ENCODE measurements around the gene UIMC1.
"Not testable (repeated sequence)": the region's sequence is repeated elsewhere in the genome, so short reads cannot be mapped to it uniquely, and the experiment has no call there.

UIMC1 gene

DNA sequence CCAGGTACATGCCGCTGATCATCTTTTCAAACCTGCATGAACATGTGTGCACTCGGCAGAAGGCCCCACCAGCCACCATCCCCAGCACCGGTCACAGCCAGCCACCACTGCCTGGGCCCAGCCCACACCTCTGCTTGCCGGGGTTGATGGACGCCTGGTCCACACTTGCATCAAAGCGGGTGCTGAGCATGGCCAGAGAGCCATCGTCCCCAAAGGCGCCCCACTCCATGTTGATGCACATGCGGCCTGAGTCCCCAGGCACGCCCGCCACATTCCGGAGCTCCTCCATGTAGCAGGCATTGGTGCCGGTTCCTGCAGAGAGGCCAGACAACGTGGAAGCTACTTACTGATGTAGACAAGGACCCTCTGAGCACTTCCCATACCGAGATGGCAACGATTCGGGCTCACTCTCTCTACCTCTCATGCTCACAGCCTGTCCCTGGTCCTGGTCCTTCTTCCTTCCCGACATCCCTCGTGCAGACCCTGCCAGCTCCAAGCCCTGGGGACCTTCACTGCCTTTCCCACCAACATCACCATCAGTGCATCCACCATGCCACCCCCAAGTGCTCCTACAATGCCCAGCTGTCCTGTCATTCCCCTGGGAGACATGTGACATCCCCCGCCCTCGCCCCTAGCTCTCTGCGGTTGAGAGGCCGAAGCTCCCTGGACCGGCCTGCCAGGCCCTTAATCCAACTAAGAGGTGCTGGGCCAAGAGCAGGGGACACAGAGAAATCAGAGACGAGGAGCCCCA lies 124.6 kb downstream of the UIMC1 start:
- no peak for DNase-seq

DNA sequence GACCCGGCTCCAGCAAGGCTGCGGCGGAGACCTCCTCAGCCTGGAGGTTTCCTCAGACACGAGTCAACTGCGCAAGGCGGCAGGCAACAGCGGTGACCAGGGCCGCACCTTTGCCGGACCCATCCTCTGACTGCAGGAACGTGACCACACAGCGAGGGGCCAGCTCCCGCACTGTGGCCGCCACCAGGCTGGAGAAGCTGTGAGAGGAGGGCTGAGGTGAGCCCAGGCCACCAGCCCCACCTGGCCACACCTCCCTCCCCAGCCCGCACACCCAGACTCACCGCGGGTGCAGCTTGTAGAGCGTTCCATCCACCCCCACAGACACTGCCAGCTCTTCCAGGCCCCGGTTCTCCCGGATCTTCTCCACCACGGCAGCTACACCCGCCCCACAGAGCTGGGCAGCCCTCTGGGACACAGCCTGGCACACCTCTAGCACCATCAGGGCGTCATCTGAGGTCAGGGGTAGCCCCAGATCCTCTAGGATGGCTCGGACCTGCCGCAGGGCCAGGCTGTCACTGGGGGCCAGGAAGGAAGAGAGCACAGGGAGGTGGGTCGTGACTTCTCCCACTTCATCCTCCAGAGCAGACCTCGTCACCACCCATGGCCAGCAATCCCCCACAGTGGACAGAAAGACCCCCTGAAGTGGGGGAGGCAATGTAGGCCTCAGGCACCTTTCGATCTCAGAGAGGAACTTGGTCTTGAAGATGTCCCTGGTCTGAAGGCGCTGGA lies 125.4 kb downstream of the UIMC1 start:
- DNase-seq = no peak

DNA sequence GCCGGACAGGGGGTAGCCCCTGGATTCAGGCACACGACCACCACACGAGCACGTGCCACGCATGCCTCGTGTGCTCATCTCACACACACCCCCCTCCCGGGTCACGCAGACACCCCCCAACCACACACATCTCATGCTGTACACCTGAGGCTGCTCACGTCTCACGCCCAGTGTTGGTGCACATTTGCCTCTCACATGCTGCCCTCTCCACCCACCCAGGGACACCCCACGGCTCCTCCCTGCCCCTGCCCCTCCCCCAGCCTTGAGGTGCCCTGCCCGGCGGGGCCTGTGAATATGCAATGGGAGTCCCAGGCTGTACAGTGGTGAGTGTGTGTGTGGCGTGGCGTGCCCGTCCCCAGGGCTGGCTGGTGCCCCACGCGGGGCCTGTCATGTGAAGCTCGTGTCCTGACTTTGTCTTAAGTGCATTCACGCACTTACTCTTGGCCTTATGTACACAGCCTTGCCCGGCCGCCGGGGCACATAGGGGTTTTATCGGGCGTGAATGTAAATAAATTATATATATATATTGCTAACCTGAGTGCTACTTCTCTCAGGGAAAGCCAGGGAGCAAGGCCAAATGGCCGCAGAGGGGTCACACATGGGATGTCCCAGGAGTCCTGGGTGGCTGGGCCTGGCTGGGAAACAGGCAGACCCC lies 126.1 kb downstream of the UIMC1 start:
- no peak for DNase-seq

DNA sequence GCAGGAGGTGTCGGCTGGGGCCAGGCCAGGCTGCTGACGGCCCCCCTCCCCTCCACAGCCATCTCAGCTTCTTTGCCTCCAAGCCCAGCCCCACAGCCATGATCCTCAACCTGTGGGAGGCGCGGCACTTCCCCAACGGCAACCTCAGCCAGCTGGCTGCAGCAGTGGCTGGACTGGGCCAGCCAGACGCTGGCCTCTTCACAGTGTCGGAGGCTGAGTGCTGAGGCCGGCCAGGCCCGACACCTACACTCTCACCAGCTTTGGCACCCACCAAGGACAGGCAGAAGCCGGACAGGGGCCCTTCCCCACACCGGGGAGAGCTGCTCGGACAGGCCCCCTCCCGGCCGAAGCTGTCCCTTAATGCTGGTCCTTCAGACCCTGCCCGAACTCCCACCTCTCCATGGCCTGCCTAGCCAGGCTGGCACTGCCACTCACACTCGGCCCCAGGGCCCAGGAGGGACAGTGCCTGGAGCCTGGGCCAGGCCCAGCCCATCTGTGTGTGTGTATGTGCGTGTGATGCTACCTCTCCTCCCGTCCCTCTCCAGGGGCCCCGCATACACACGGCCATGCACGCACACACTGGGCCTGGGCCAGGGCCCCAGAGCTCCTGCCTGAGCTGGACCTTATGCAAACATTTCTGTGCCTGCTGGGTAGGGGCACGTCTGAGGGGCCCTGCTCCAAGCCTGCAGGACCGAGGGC lies 126.8 kb downstream of the UIMC1 start:
- DNase-seq = no peak

DNA sequence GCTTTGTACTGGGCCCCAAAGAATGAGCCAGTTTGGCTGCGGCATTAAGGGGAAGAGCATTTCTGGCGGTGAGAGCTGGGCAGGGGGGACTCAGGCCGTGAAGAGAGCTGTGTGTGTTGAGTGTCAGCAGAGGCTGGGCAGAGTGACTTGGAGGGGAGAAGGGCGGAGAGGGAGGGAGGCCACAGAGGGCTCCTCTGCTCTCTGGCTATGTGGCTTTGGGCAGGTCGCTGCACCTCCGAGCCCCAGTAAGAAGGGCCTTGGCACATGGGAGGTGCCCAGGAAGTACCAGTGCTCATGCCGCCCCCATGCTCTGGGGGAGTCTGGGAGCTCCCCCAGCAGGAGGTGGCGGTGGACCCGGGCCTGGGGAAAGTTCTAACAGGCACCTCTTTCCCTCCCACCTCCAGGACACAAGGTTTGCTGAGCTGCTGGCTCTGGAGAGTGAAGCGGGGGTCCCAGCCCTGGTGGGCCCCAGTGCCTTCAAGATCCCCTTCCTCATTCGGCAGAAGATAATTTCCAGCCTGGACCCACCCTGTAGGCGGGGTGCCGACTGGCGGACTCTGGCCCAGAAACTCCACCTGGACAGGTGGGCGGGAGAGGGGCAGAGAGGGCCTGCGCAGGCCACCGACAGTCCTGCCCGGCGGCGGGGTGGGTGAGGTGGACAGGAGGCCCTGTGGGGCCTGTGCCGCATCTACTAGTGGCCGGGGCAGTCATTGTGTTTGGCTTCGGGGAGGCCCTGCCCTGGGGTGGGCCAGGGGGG lies 127.5 kb downstream of the UIMC1 start:
- no peak for DNase-seq

DNA sequence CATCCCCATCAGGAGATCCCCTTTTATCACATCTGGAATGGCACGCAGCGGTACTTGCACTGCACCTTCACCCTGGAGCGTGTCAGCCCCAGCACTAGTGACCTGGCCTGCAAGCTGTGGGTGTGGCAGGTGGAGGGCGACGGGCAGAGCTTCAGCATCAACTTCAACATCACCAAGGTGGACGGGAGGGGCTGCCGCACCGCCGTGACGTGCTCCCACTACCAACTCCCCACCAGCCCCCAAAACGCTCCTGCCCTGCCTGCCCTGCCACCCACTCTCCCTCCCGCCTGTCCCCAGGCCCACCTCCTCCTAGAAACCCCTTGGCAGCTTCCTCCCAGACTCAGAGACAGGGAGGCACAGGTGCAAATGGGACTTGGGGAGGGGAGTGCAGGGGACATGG lies 128.1 kb downstream of the UIMC1 start:
- DNase-seq = no peak

DNA sequence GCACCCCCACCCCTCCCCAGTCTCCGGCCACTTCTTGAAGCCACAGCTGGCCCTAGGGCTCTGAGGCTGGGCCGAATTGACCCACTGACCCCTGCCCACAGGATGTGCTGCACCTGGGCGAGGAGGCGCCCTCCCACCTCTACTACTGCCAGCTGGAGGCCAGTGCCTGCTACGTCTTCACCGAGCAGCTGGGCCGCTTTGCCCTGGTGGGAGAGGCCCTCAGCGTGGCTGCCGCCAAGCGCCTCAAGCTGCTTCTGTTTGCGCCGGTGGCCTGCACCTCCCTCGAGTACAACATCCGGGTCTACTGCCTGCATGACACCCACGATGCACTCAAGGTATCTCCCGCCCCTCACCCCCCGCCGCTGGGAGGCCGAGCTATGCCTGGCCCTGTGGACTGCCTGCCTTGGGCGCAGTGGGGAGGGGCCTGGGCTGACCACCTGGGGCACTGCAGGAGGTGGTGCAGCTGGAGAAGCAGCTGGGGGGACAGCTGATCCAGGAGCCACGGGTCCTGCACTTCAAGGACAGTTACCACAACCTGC lies 128.7 kb downstream of the UIMC1 start:
- no peak for DNase-seq

DNA sequence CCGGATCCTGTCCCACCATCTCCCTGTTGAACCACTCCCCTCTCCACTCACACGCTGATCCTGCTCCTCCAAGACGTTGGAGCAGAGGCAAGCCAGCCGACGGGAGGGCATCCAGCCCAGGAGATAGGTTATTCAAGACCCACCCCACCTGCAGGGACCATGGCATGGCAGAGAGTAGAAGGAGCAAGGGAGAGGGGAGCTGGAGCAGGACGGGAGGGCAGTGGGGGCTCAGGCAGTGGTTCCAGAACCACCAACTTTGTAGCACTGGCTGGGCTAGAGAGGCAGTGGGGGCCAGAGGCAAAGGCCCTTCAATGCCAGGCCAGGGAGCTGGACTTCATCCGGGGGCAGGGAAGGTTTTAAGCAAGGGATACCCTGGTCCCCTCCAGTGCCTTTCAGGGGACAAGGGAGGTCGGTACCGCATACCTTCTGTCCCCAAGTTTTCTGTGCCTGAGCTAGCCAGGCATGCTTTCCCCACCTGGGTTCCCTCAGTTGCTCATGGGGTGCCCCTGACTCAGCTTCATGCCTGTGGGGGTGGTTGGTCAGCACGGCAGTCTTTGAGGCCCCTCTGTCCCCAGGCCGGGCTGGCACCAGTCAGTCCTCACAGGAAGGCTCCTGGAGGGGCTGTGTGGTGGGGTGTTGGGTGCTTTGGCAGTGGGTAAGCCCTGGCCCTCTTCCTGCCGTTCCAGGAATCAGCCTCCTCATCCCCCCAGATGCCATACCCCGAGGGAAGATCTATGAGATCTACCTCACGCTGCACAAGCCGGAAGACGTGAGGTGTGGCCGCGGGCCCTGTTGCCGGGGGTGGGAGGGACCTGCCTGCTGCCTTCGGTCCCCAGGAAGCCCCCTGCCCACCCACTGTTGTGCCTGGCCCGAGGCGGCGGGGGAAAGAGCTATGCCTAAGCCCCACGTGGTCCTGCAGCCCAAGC lies 129.8 kb downstream of the UIMC1 start:
- DNase-seq = no peak

DNA sequence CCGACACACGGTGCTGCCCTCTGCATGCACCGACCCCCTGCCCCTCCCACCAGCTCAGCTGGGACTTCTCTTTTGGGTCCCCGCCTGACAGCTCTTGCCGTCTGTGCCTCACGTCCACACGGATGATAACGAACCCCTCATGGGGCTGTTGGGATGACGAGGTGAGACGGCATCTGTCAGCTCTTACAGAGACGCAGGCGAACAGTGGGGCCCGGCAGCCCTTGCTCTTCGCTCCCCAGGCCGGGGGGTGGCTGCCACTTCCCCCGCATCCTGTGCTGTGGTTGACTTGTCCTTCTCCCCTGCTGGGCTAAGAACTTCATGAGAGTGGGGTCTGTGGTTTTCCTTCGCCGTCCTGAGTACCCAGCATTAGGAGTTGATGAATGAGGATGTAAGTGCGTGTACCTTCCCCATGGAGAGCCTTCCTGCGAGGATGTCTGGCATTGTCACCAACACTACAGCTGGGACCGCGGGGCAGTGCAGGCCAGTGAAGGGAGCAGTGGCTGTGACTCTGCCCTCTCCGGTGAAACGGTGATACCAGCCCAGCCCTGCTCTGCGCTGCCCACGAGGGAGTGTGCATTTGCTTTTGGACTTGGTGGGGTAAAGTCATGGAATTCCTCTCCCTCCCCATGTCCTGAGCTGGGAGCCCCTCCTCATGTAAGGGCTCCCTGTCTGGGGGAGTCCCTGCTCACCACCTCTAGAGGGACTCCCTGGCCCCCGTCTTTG lies 130.6 kb downstream of the UIMC1 start:
- no peak for DNase-seq

DNA sequence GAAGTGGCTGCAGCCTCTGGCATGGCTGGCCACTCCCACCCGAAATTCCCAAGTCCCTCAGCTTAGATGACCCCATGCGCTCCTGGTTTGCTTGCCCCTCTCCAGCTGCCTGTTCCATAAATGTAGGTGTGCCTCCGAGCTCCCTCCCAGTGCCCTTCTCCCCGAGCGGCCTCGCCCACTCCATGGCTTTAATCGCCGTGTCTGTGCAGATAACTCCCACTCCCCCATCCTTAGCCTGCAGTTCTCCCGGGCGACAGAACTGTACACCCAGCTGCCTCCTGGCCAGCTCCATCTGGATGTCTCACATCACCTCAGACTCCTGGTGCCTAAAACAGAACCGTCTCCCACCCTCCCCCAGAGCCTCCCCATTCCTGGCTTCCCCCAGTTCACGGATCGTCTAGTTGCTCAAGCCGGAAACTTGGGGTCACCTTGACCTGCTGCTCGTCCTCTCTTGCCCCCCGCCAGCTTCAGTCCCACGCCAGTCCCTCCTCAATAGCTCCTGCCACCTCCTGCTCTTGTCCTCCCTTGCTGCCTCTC lies 131.5 kb downstream of the UIMC1 start:
- DNase-seq = no peak

DNA sequence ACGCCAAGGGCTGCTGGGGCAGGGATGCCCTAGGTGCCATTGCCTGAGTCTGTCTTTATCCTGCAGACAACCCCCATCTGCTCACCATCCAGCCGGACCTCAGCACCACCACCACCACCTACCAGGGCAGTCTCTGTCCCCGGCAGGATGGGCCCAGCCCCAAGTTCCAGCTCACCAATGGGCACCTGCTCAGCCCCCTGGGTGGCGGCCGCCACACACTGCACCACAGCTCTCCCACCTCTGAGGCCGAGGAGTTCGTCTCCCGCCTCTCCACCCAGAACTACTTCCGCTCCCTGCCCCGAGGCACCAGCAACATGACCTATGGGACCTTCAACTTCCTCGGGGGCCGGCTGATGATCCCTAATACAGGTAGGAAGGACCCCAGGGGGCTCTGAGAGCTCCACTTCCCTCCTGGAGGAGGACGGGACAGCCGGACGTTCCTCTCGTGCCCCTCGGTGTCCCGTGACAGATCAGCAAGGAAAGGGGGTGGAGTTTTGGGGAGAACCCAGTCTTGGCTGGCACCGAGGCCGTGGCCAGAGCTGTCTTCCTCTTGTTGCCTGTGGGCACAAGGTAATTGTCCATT lies 132.3 kb downstream of the UIMC1 start:
- DNase-seq = no peak

DNA sequence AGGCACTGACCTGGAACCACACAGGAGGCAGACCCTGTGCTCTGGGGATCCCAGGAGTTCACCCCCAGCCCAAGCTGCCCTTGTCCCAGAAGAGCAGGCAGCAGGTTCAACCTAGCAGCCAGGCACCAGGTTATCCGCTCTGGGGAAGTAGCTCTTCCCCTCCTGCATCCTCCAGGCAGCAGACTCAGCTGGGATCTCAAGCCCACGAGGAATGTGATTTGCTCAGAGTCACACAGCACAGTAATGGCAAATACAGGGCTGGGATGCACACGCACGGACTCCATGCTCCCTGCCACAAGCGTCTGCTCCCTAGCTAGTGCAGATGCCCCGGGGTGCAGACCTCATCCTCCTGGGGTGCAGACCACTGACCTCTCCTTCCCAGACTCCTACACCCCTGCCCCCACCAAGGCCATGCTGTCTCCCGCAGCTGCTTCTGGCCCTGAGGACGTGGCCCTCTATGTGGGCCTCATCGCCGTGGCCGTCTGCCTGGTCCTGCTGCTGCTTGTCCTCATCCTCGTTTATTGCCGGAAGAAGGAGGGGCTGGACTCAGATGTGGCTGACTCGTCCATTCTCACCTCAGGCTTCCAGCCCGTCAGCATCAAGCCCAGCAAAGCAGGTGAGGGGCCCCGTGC lies 132.9 kb downstream of the UIMC1 start:
- DNase-seq = no peak

DNA sequence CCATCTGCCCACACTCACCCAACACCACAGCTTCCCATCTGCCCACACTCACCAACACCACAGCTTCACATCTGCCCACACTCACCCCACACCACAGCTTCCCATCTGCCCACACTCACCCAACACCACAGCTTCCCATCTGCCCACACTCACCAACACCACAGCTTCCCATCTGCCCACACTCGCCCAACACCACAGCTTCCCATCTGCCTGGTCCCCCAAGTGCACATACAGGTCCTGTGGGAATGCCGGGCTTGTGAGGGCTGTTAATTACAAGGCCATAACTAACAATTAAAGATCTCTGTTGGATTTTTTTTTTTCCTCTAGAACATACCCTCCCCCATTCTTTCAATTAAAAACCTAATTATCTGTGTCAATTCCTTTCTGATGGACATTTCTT lies 133.6 kb downstream of the UIMC1 start:
- not testable (repeated sequence) for DNase-seq

DNA sequence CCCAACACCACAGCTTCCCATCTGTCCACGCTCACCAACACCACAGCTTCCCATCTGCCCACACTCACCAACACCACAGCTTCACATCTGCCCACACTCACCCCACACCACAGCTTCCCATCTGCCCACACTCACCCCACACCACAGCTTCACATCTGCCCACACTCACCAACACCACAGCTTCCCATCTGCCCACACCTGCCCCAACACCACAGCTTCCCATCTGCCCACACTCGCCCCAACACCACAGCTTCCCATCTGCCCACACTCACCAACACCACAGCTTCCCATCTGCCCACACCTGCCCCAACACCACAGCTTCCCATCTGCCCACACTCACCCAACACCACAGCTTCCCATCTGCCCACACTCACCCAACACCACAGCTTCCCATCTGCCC lies 134.0 kb downstream of the UIMC1 start:
- not testable (repeated sequence) for DNase-seq

DNA sequence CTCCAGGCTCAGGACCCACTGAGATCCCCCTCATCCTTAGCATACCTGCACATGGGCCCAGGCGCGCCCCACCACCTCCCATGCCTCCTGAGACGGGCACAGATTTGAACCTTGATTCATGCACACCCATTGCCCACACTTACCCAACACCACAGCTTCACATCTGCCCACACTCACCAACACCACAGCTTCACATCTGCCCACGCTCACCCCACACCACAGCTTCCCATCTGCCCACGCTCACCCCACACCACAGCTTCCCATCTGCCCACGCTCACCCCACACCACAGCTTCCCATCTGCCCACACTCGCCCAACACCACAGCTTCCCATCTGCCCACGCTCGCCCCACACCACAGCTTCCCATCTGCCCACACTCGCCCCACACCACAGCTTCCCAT lies 135.9 kb downstream of the UIMC1 start:
- not testable (repeated sequence) for DNase-seq

DNA sequence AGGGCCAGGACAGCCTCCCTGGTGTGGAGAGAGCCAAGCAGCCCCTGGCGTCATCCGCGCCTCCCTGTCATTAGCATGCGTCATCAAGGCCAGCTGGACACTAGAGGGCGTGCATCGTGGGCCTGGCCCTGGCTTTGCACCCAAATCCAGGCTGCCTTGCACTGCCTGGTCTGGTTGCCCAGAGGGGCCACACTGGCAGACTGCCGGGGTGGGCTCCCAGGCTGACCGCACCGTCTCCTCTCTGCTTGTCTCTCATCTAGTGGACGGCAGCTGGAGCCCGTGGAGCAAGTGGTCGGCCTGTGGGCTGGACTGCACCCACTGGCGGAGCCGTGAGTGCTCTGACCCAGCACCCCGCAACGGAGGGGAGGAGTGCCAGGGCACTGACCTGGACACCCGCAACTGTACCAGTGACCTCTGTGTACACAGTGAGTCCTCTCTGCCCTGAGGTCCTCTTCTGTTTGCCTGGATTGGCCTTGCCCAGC lies 136.4 kb downstream of the UIMC1 start:
- DNase-seq = peak; percentile 66

DNA sequence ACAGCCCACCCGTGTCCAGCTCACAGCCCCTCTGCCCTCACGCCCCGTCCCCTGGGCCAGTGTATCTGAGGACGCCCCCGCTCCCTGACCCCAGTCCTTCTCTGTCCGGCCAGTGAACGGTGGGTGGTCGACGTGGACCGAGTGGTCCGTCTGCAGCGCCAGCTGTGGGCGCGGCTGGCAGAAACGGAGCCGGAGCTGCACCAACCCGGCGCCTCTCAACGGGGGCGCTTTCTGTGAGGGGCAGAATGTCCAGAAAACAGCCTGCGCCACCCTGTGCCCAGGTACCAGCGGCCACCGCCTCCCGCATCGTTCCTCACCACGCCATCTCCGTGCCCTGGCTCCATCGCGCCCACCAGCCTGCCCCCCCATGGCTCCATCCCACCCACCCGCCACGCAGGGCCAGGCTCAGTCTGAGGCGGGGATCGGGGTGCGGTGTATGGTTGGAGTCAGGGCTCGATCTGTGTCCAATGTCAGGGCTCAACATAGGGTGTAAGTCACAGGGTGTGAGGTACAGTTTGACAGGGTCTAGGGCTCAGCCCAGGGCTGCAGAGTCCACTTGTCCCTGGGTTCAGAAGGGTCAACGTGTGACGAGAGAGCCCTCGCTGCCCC lies 137.0 kb downstream of the UIMC1 start:
- DNase-seq = no peak

DNA sequence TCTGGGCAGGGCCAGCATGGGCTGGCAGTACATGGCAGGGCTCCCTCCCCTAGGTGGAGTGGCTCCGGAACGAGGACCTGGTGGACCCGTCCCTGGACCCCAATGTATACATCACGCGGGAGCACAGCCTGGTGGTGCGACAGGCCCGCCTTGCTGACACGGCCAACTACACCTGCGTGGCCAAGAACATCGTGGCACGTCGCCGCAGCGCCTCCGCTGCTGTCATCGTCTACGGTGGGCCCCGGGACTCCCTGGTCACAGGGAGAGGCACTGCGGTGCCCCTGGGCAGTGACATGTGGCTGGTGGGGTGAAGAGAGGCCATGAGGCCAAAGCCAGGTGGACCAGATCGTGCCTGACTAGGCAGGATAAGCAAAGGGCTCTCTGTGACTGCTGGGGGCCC lies 137.8 kb downstream of the UIMC1 start:
- DNase-seq = no peak

DNA sequence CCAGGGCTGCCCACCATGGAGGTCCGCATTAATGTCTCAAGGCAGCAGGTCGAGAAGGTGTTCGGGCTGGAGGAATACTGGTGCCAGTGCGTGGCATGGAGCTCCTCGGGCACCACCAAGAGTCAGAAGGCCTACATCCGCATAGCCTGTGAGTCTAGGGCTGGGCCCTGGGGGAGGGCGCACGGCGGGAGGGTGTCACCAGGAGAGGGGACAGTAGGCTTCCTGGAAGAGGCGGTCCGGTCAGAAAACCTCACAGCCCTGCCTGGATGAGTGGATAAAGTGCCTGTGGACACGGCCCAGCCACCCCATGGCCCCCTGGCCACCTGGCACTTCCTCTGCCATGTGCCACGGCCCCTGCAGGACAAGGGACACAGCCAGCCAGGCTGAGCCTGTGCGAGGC lies 138.5 kb downstream of the UIMC1 start:
- DNase-seq = no peak

Measured in EL (cell line).